Measurements from ENCODE around the gene DCBLD2.
A peak's percentile ranks its signal among the peaks of the same experiment; 100 is the strongest.

Gene DCBLD2, protein sequence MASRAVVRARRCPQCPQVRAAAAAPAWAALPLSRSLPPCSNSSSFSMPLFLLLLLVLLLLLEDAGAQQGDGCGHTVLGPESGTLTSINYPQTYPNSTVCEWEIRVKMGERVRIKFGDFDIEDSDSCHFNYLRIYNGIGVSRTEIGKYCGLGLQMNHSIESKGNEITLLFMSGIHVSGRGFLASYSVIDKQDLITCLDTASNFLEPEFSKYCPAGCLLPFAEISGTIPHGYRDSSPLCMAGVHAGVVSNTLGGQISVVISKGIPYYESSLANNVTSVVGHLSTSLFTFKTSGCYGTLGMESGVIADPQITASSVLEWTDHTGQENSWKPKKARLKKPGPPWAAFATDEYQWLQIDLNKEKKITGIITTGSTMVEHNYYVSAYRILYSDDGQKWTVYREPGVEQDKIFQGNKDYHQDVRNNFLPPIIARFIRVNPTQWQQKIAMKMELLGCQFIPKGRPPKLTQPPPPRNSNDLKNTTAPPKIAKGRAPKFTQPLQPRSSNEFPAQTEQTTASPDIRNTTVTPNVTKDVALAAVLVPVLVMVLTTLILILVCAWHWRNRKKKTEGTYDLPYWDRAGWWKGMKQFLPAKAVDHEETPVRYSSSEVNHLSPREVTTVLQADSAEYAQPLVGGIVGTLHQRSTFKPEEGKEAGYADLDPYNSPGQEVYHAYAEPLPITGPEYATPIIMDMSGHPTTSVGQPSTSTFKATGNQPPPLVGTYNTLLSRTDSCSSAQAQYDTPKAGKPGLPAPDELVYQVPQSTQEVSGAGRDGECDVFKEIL

DNA sequence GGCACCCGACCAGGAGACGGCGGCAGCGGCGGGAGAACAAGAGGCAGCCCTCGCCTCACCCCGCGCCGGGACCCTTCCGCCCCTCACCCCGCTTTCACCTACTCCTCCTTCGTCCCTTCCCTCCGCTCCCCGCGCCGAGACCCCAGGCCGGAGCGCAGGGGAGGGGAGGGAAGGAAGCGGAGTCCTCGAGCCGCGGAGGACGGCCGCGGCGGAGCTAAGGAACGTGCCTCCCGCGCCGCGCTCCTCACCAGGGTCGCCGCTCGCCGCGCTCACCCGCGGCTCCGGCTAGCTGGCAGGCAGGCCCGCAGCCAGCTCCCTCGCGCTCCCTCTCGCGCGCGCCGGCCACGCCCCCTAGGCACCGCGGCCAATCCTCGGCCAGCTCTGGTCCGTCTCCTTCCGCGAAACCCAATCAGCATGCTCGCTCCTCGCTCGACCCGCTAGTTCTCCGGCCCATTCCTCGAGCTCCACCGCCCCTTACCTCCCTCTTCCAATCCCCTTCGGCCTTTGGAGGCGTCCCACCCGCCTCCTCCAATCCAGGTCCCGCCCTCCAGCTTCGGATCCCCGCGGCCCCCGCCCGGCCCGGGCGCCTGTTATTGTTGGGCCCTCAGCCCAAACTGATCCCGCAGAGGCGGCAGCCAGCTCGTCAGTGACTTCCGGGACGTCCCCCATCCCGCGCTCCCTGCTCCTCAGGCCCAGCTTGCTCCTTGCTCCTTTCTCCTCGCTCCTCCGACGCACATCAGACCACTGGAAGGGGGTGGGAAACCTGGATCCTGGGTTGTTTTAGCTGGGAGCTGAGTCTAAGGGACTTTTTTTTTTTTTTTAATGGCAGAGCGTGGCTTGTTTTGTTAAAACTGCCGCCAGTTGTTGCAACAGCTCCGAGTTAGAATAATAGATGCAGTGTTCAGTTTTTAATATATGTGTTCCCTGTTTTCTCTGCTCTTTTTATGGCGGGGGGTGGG lies at the start of gene DCBLD2:
Gene DCBLD2 (minus strand): TSS at position 304 of the 959 bp plus-strand sequence. CDS start 369 bp downstream, outside the sequence.
- peak; percentile 88 to 99 (median 98) for DNase-seq

- no peak for DNase-seq
These were observed 44.2 kb upstream of the DCBLD2 start for GRCh38 chr3:98945666-98946065.

- DNase-seq: no peak
These were observed 43.6 kb upstream of the DCBLD2 start for GRCh38 chr3:98945101-98945524.

- no peak for DNase-seq
These were observed 28.9 kb upstream of the DCBLD2 start for GRCh38 chr3:98930413-98930812.

- no peak for DNase-seq
These were observed 20.5 kb upstream of the DCBLD2 start for GRCh38 chr3:98921957-98922356.

GRCh38 chr3:98920166-98920565 lies 18.7 kb upstream of the DCBLD2 start:
- no peak for DNase-seq

GRCh38 chr3:98918586-98918985 lies 17.1 kb upstream of the DCBLD2 start:
- DNase-seq: no peak

- DNase-seq: no peak
These were observed 16.1 kb upstream of the DCBLD2 start for GRCh38 chr3:98917608-98918007.

DNA sequence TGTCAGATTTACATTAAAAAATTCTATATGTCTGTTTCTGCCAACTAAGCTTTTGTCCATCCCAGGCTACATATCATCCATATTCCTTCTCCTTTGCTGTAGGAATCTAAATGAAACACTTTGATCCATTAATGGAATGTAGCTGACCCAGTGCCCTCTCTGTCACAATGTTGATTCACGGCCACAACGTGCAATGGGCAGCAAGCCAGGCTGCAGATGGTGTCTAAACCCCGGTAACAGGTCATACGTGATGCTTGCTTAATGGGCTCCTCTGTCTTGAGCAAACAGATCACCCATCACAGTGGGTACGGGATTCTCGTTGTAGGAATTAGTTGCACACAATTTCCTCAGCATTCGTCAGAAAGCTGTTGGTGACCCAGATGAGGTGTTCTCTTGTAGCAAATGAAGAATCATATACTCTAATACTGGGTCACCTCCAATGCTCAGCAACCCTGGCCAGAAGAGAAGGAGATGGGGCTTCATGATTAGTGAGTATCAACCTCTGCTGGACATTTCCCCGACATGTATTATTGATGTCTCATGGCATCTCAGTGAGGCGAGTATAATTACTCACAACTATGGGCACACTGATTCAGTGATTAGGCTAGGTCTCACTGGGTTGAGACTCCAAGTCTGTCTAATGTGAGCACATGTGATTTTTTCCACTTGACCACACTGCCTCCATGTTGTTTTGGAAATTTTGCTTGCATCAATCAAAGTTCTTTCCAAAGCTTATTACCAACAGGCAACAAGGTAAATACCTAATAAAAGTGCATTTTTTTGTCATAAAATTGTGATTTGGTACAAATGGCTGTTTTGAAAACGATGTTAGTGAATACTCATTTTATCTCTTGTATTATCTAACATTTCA lies 12.9 kb upstream of the DCBLD2 start:
- DNase-seq: peak in 1 of 58 donors; percentile 0

DNA sequence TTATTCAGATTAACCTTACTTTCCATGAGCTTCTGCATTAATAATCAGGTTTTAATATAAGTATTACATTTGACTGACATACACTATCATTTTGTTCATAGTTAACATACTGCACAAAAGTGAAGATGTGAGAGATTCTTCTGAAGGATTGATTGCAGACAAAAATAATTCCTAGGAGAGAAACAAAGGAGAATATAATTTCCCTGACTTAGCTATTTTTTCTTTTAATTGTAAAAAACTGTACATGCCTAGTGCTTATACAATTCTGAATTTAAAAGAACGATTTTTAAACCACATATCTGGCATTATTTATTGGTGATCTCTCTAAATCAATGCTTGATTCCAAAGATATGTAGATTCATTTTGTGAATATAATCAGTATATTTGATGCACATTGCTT lies 11.0 kb upstream of the DCBLD2 start:
- DNase-seq: no peak

GRCh38 chr3:98906230-98906629 lies 4.7 kb upstream of the DCBLD2 start:
- no peak for DNase-seq

GRCh38 chr3:98903705-98904481 lies 2.4 kb upstream of the DCBLD2 start:
- no peak for DNase-seq

GRCh38 chr3:98903099-98903498 lies 1.6 kb upstream of the DCBLD2 start:
- no peak for DNase-seq

DNA sequence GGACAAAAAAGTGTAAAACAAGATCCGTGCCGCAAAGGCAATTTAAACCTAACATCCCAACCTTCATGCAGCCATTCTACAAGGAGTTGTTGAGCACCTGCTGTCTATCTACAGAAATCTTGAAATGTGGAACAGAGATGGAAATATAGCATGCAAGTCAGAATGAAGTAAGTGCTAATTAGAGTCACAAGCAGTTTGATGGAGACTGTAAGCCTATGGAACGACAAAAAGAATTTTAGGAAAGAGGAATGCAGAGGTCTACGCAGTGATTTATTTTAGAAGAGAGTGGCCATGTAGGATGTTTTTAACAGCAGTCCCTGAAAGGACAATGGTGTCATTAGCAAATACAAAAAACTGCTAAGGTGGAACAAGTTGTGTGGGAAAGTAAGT lies 851 bp upstream of the DCBLD2 start:
- DNase-seq: peak in 1 of 58 donors; percentile 46

DNA sequence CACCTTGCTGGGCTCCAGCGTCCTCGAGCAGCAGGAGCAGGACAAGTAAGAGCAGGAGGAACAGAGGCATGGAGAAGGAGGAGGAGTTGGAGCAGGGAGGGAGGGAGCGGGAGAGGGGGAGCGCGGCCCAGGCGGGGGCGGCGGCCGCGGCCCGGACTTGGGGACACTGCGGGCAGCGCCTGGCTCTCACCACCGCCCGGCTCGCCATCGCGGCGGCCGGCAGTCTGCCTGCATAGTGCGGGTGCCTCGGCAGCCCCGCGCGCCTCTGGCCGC lies 440 bp downstream of the DCBLD2 start:
- peak in 48 of 58 donors; percentile 2 to 77 (median 49) for DNase-seq

- DNase-seq: peak in 5 of 58 donors; percentile 9 to 61 (median 20)
These were observed 1.0 kb downstream of the DCBLD2 start for GRCh38 chr3:98900265-98901118.

- no peak for DNase-seq
These were observed 3.8 kb downstream of the DCBLD2 start for GRCh38 chr3:98897701-98898100.

DNA sequence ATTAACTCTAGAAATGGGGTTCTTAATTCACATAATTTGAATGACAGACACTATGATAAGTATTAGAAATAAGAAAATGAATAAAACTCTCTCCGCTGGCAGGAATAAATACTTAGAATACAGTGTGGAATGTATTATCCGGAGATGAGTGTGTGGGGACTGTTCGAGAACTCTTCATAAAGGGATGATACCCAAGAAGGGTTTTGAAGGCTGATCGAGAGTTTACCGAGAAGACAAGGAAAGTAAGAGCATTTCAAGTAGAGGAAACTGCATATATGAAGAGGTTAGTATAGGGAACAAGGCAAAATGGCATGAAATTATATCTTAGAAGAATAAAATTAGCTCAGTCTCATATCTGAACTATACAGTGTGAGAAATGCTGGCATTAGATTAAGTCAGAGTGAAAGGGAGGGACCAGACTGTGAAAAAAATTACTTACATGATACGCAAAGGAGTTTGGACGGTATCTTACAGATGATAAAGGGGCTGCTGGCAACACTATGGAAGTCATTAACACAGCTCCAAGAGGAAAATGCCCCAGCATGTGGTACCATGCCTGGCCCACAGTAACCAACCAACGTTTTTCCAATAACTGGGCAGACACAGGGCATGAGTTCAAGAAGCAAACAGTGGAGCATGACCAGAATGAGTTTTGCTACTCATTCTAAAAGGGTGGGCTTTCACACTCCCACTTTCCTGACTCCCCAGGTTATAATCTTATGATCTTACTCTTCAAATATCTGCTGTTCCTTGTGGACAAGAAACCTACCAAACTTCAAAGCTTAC lies 6.5 kb downstream of the DCBLD2 start:
- no peak for DNase-seq
